ENCODE results near the gene PDCL2. TPM values are rescaled to one million over a fixed set of nuclear protein-coding genes. Genes with fewer than 3 reads are reported as not detected.
A peak's percentile ranks its signal among the peaks of the same experiment; 100 is the strongest.

Gene PDCL2
- total RNA-seq, 6 experiments from 2014 or later, result not detected

- H3K4me3 Mint-ChIP-seq, result peak overlapping the region; percentile 44
- no peaks in the 10 kb centered on the region for H3K9me3 Mint-ChIP-seq
- peak; percentile 90 for DNase-seq
- TF ChIP-seq CTCF (IDR thresholded peaks at IDR 0.05), result no peak
- peaks cover 12% of the 10 kb centered on the region; the same call in 1 of the 2 replicates for H3K36me3 Mint-ChIP-seq (ENCODE audit: low read depth)
- peak overlapping the region; percentile 68 for H3K27ac Mint-ChIP-seq
- H3K27me3 Mint-ChIP-seq (ENCODE audit: insufficient read depth), result no peaks in the 10 kb centered on the region; the same call in none of the 2 replicates
- H3K4me1 Mint-ChIP-seq (ENCODE audit: low read depth), result peaks cover 57% of the 10 kb centered on the region
These were observed 42.2 kb downstream of the PDCL2 start for GRCh38 chr4:55549888-55550287.

DNA sequence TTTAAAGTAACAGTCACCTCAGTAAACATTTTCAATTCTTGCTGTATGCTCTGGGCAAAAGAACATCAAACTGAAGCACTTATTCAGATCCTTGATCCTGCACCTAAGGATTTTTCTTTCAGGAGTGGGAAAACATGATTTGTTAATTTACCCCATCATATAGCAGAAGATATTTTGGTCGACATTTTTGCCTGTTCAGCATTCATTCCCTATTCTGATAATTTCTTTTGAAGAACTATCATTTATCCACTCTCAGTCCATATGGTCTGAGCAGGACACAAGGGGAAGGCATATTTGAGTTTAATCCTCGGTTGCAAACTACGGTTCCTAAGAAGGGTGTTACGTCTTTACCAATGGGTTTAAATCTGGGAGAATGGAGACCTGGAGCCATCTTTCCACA, 44.1 kb downstream of the PDCL2 start:
- Mint-ChIP-seq H3K27ac (peak overlapping the region; percentile 95), H3K9me3 (no peaks in the 10 kb centered on the region), H3K36me3 (ENCODE audit: low read depth) (peaks cover 15% of the 10 kb centered on the region; the same call in 1 of the 2 replicates), H3K4me3 (peak overlapping the region; percentile 99), H3K27me3 (ENCODE audit: insufficient read depth) (peaks cover 2% of the 10 kb centered on the region), H3K4me1 (ENCODE audit: low read depth) (peaks cover 63% of the 10 kb centered on the region)
- TF ChIP-seq CTCF (IDR thresholded peaks at IDR 0.05), result no peak
- DNase-seq, result no peak

- Mint-ChIP-seq H3K4me1 (ENCODE audit: low read depth) (peaks cover 64% of the 10 kb centered on the region), H3K27ac (peak overlapping the region; percentile 95), H3K4me3 (peak overlapping the region; percentile 99), H3K9me3 (no peaks in the 10 kb centered on the region), H3K36me3 (ENCODE audit: low read depth) (peaks cover 15% of the 10 kb centered on the region; the same call in 1 of the 2 replicates), H3K27me3 (ENCODE audit: insufficient read depth) (peaks cover 2% of the 10 kb centered on the region)
- TF ChIP-seq CTCF (IDR thresholded peaks at IDR 0.05), result no peak
- no peak for DNase-seq
These were observed 44.6 kb downstream of the PDCL2 start for GRCh38 chr4:55547466-55547770.

- TF ChIP-seq CTCF (IDR thresholded peaks at IDR 0.05), result peak; percentile 84
- Mint-ChIP-seq H3K9me3 (no peaks in the 10 kb centered on the region), H3K4me1 (ENCODE audit: low read depth) (peaks cover 65% of the 10 kb centered on the region), H3K27ac (peak within 1 kb of the TSS; percentile 95), H3K36me3 (ENCODE audit: low read depth) (peaks cover 12% of the 10 kb centered on the region; the same call in 1 of the 2 replicates), H3K27me3 (ENCODE audit: insufficient read depth) (peaks cover 2% of the 10 kb centered on the region; the same call in 1 of the 2 replicates), H3K4me3 (peak within 1 kb of the TSS; percentile 99)
- DNase-seq, result peak; percentile 83
These were observed 45.1 kb downstream of the PDCL2 start, which contains the start of gene CLOCK for GRCh38 chr4:55546756-55547465. CLOCK (minus strand) TSS chr4:55546909; CDS start chr4:55482785, 64,124 bp downstream.

DNA sequence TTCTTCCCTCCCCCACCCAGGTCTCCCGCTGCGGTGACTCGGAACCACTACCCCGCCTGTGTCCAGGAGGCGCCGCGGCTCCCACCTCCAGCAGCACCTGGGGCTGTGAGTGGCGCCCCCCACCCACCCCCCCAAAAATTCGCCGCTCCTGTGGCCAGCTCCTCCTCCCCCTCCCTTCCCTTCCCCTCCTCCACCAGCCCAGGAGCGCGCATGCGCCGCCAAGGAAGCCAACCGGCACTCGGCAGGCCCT, 45.6 kb downstream of the PDCL2 start:
- peak overlapping the region; percentile 99 for H3K4me3 Mint-ChIP-seq
- H3K36me3 Mint-ChIP-seq (ENCODE audit: low read depth), result peaks cover 7% of the 10 kb centered on the region; the same call in 1 of the 2 replicates
- DNase-seq, result no peak
- no peak for TF ChIP-seq CTCF (IDR thresholded peaks at IDR 0.05)
- peaks cover 65% of the 10 kb centered on the region for H3K4me1 Mint-ChIP-seq (ENCODE audit: low read depth)
- H3K27me3 Mint-ChIP-seq (ENCODE audit: insufficient read depth), result peaks cover 2% of the 10 kb centered on the region; the same call in 1 of the 2 replicates
- peak overlapping the region; percentile 95 for H3K27ac Mint-ChIP-seq
- no peaks in the 10 kb centered on the region for H3K9me3 Mint-ChIP-seq
